Mesodermal cell (in vitro differentiated cells): ENCODE results near the gene PARD3B.
A peak's percentile ranks its signal among the peaks of the same experiment; 100 is the strongest.

Experiments
- H3K27ac ChIP-seq: 2 replicates; pipeline ENCODE4 v1.7.0; 2013; ENCODE audit warnings: mild to moderate bottlenecking, low read depth, low read length, moderate library complexity; ENCODE audit not compliant: severe bottlenecking
- H3K36me3 ChIP-seq: 2 replicates; pipeline ENCODE4 v1.7.1; 2013; ENCODE audit warnings: mild to moderate bottlenecking, low read length, moderate library complexity; ENCODE audit not compliant: control insufficient read depth, insufficient read depth
- H3K4me1 ChIP-seq: one replicate; pipeline ENCODE4 v1.7.1; 2013; ENCODE audit warnings: mild to moderate bottlenecking, low read length; ENCODE audit not compliant: insufficient read depth, control insufficient read depth, poor library complexity, severe bottlenecking
- H3K4me3 ChIP-seq: 2 replicates; pipeline ENCODE4 v1.7.0; 2013; ENCODE audit warnings: low read length, control low read depth, mild to moderate bottlenecking; ENCODE audit not compliant: insufficient read depth, poor library complexity, severe bottlenecking; ENCODE audit errors: extremely low read depth
- H3K9me3 ChIP-seq: 2 replicates; pipeline ENCODE4 v1.7.1; 2013; ENCODE audit warnings: mild to moderate bottlenecking, low read length, moderate library complexity; ENCODE audit not compliant: control insufficient read depth
- WGBS, 2 experiments: methylation state at CpG; one replicate each; pipeline ENCODE4 v1.1.5; 2013; ENCODE audit warnings: missing lambda C conversion rate in 2 of 2; ENCODE audit not compliant: insufficient coverage in 2 of 2; 5-methylcytosine and 5-hydroxymethylcytosine counted together

The PARD3B gene

DNA sequence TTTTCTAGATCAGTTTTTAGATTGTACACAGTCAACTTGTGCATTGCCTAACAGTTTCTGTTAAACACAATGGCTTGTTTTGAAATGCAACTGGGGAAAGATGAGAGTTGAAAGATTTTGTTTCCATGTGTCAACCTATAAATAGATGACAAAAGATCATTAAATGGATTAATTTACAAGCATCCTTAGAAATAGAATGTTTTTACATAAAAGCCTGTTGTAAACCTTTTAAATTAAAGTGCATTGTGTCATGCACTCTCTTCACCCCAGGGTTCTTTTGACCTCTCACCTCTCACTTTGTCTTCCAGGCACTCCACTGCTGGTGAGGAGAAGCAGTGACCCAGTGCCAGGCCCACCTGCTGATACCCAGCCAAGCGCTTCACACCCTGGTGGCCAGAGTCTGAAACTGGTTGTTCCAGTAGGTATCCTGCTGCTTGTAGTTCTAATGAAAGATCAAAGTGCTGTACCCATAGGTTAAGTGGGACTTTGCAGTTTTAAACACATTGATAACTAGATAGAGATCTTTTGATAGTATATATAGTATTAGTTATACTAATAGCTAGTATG is 502.1 kb downstream of the PARD3B start:
- no peak overlapping the region for H3K27ac ChIP-seq
- H3K4me1 ChIP-seq: no peaks in the 10 kb centered on the region
- no peak overlapping the region for H3K4me3 ChIP-seq
- no peaks in the 10 kb centered on the region for H3K36me3 ChIP-seq
- 40% methylated on average over 1 of the region's 1 CpG; no CpG with 5 or more reads in 1 of the 2 experiments for WGBS, 2 experiments
- H3K9me3 ChIP-seq: peaks cover 6% of the 10 kb centered on the region

DNA sequence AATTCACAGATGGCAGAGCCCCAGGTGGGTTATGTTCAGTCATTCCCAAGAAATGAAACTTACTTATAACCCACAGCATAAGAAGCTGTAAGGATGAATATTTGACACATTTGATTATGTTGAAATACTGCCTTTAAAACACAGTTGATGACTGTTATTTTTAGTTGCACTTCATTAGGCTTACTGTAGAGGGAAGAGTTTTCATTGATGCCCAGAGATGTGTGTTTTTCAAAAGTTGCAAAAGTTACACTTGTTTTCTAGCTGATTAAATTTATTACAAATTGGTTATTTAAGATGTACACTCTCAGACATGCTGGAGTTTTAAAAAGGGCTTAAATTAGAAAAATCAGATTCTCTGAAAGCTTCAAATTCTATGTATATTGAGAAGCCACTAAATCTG is 506.1 kb downstream of the PARD3B start:
- H3K9me3 ChIP-seq: peaks cover 6% of the 10 kb centered on the region
- no peaks in the 10 kb centered on the region for H3K36me3 ChIP-seq
- H3K27ac ChIP-seq: no peak overlapping the region
- H3K4me1 ChIP-seq: peaks cover 6% of the 10 kb centered on the region
- no peak overlapping the region for H3K4me3 ChIP-seq

- Histone ChIP-seq H3K4me1 (peaks cover 6% of the 10 kb centered on the region), H3K36me3 (no peaks in the 10 kb centered on the region), H3K9me3 (peaks cover 6% of the 10 kb centered on the region), H3K27ac (no peak overlapping the region), H3K4me3 (no peak overlapping the region)
- no CpG with 5 or more reads among the region's 2 CpGs for WGBS, 2 experiments
These were observed 507.5 kb downstream of the PARD3B start for GRCh38 chr2:205052781-205053180.

GRCh38 chr2:205053827-205054410 is 508.6 kb downstream of the PARD3B start:
- H3K4me1 ChIP-seq: peaks cover 6% of the 10 kb centered on the region
- peaks cover 10% of the 10 kb centered on the region for H3K9me3 ChIP-seq
- H3K4me3 ChIP-seq: no peak overlapping the region
- 87 to 94% methylated on average over 3 of the region's 4 CpGs for WGBS, 2 experiments
- peak overlapping the region; percentile 41 for H3K27ac ChIP-seq
- no peaks in the 10 kb centered on the region for H3K36me3 ChIP-seq

DNA sequence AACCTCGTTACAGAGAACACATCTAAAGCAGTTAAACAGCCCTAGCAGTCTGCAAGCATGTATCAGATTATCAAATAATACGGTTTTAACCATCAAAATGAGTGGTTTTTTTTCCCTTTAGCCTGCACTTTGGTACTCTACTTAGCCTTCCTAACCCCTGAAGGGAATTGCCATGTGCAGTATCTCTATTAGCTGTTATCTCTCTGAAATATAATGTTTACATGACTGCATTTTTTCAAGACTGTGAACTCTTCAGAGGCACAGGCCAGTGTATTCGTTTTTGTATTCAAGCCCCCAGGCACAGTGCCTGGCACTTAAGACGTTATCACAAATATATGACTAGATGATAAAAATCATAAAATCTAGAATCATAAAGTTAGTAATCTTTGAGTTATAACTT is 509.5 kb downstream of the PARD3B start:
- Histone ChIP-seq H3K4me3 (no peak overlapping the region), H3K27ac (no peak overlapping the region), H3K9me3 (peaks cover 5% of the 10 kb centered on the region), H3K4me1 (peaks cover 6% of the 10 kb centered on the region), H3K36me3 (no peaks in the 10 kb centered on the region)
- 100% methylated on average over 1 to 2 of the region's 4 CpGs for WGBS, 2 experiments

DNA sequence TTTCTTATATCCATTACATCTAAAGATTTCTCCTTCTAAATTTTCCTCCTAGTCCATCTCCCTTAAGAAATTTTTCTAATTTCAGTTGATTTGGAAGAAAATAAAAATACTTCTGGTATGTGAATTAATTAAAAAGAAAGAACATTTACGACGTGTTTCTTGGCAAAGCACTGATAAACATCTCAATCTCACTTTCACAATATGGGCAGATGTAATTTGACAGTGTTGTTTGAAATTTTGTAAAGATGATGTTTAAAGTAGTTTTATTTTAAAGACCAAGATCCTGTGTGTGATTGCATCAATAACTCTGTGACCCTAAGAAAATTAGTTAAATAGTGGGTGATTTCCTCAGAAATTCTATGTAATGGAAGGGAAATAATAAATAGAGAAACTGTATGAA is 510.0 kb downstream of the PARD3B start:
- Histone ChIP-seq H3K36me3 (no peaks in the 10 kb centered on the region), H3K27ac (no peak overlapping the region), H3K9me3 (peaks cover 5% of the 10 kb centered on the region), H3K4me1 (peaks cover 6% of the 10 kb centered on the region), H3K4me3 (no peak overlapping the region)
- 86% methylated on average over 2 of the region's 2 CpGs; no CpG with 5 or more reads in 1 of the 2 experiments for WGBS, 2 experiments

DNA sequence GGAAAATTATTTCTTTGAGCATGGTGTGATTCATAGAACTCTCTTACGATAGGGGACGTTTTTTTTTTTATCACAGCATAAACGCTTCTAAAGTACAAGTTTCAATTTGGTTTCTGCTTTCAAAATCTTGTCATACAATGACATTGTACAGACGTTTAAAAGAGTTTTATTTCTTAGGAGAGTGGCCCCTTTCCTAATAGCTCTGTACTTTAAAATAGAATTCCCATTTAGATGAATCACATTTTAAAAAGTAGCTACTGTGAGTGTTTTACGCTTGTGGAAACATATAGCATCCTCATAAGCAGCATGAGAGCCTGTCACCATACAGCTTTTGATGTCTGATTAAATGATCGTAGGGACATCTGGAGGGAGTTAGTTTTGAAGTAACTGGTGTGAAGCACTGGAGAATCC is 510.9 kb downstream of the PARD3B start:
- 90% methylated on average over 4 of the region's 6 CpGs; no CpG with 5 or more reads in 1 of the 2 experiments for WGBS, 2 experiments
- no peak overlapping the region for H3K27ac ChIP-seq
- peaks cover 5% of the 10 kb centered on the region for H3K9me3 ChIP-seq
- peaks cover 6% of the 10 kb centered on the region for H3K4me1 ChIP-seq
- H3K36me3 ChIP-seq: no peaks in the 10 kb centered on the region
- H3K4me3 ChIP-seq: no peak overlapping the region

DNA sequence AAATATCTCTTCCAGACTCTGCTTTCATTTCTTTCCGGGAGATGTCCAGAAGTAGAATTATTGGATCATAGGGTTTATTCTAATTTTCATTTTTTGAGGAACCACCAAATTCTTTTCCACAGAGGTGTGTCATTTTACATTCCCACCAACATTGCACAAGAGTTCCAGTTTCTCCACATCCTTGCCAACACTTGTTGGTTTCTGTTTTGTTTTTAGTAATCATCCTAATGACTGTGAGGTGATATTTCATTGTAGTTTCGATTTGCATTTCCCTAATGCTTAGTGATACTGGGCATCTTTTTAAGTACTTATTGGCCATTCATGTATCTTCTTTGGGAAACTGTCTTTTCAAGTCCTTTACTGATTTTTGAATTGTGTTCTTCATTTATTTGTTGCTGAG is 513.1 kb downstream of the PARD3B start:
- Histone ChIP-seq H3K36me3 (no peaks in the 10 kb centered on the region), H3K4me3 (no peak overlapping the region), H3K27ac (no peak overlapping the region), H3K9me3 (peaks cover 5% of the 10 kb centered on the region), H3K4me1 (peaks cover 6% of the 10 kb centered on the region)
- no CpG with 5 or more reads among the region's 2 CpGs for WGBS, 2 experiments

GRCh38 chr2:205060269-205060668 is 515.0 kb downstream of the PARD3B start:
- Histone ChIP-seq H3K4me1 (no peaks in the 10 kb centered on the region), H3K9me3 (peaks cover 5% of the 10 kb centered on the region), H3K4me3 (no peak overlapping the region), H3K27ac (no peak overlapping the region), H3K36me3 (no peaks in the 10 kb centered on the region)
- WGBS, 2 experiments: 60% methylated on average over 1 of the region's 2 CpGs; no CpG with 5 or more reads in 1 of the 2 experiments

DNA sequence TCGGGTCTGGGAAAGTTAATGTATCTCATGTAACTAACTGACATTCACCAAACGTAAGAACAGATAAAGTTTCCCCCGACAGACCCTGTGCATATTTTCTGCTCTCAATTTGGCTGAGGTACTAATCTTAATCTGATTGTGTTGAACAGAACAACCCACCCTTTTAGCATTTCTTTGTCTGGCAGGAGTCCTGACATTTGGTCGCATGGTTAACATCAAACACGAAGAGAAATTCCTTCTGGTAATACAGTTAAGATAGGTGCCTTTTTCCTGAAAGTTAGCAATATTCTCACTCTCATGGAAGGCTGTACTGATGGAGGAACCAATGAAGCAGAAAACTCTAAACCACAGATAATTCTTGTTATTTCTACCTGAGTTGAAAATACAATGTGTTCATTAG is 520.8 kb downstream of the PARD3B start:
- H3K27ac ChIP-seq: no peak overlapping the region
- 73% methylated on average over 3 of the region's 5 CpGs; no CpG with 5 or more reads in 1 of the 2 experiments for WGBS, 2 experiments
- H3K4me3 ChIP-seq: no peak overlapping the region
- H3K9me3 ChIP-seq: no peaks in the 10 kb centered on the region
- H3K4me1 ChIP-seq: no peaks in the 10 kb centered on the region
- no peaks in the 10 kb centered on the region for H3K36me3 ChIP-seq

DNA sequence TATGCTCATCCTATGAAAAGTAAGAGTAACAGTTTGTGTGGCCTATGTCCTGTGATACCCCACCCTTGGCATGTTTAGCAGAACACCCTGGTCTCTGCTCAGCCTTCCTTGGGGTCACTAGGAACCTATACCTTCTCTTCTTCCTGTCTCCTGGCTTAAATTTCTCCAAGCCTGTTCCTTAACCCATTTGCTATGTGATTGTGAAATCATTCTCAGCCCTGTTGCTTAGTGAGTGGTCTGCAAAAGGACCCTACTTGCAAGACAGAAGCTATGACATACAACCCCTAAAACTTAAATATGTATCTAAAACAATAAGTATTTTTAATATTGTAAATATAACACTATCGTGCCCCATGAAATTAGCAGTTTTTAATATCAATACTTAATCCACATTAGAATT is 524.7 kb downstream of the PARD3B start:
- Histone ChIP-seq H3K4me1 (no peaks in the 10 kb centered on the region), H3K4me3 (no peak overlapping the region), H3K36me3 (no peaks in the 10 kb centered on the region), H3K27ac (no peak overlapping the region), H3K9me3 (no peaks in the 10 kb centered on the region)
- WGBS, 2 experiments: no CpG with 5 or more reads among the region's 1 CpG
